GM12892 (cell line): ENCODE data around the gene FHL5. TPM values are rescaled to one million over a fixed set of nuclear protein-coding genes. Genes with fewer than 3 reads are reported as not detected.

Experiments
- DNase-seq: peaks from one replicate; pipeline ENCODE4 v3.0.0; 2011; ENCODE audit not compliant: insufficient read length
- FAIRE-seq: peaks from 2 replicates; lab custom pipeline; 2011; peaks lifted over from hg19 to GRCh38; lab: Jason Lieb, UNC
- POLR2A ChIP-seq: IDR thresholded peaks from 2 replicates; pipeline ENCODE4 v1.6.1; 2011; ENCODE audit warnings: low read depth, low read length, control low read depth
- POLR2AphosphoS5 ChIP-seq: IDR thresholded peaks from 2 replicates; pipeline ENCODE4 v1.6.1; 2011; ENCODE audit warnings: low read depth, low read length, control low read depth
- TAF1 ChIP-seq: IDR thresholded peaks from 2 replicates; pipeline ENCODE4 v1.6.1; 2011; ENCODE audit warnings: low read depth, mild to moderate bottlenecking, control low read depth, low read length, borderline replicate concordance
- polyA plus RNA-seq: library from polyadenylated mRNA; unstranded; fragments of >200 nt; gene quantifications from one replicate; pipeline ENCODE4 v1.2.1, GENCODE V29; 2012; ENCODE audit warnings: missing spikeins, inconsistent platforms; ENCODE audit not compliant: missing spikeins

Gene FHL5, protein sequence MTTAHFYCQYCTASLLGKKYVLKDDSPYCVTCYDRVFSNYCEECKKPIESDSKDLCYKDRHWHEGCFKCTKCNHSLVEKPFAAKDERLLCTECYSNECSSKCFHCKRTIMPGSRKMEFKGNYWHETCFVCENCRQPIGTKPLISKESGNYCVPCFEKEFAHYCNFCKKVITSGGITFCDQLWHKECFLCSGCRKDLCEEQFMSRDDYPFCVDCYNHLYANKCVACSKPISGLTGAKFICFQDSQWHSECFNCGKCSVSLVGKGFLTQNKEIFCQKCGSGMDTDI
- not detected for polyA plus RNA-seq

- no peak for DNase-seq
- FAIRE-seq = no peak
- TF ChIP-seq POLR2A = no peak
- TF ChIP-seq TAF1 = no peak
- TF ChIP-seq POLR2AphosphoS5 = no peak
Measured at GRCh38 chr6:96562886-96563285, at the start of gene FHL5. Gene FHL5 (plus strand): TSS chr6:96563128. CDS start chr6:96603614, 40,486 bp downstream.

DNA sequence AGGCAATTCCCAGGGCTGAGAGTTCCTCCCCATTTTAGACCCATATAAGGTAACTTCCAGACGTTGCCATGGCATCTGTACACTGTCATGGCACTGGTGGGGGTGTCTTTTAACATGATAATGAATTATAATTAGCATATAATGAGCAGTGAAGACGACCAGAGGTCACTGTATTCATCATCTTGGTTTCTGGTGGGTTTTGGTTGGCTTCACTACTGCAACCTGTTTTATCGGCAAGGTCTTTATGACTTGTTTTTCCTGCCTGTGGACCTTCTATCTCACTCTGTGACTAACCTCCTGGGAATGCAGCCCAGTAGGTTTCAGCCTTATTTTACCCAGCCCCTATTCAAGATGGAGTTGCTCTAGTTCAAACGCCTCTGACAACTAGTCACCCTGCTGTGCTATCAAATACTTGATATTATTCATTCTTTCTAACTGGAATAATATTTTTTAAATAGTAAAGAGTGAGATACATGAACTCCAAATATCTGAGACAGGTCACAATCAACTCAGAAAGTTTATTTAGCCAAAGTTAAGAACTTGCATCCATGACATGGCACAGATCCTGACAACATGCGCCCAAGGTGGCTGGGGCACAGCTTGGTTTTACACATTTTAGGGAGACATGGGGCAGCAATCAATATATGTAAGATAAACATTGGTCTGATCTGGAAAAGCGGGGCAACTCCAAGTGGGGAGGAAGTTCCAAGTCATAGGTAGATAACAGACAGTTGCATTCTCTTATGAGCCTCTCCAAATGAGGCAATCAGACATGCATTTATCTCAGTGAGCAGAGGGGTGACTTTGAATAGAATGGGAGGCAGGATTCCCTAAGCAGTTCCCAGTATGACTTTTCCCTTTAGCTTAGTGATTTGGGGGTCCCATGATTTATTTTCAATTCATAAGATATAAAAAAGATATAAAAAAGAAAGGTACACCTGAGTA is 42.5 kb upstream of the FHL5 start:
- no peak for TF ChIP-seq POLR2A
- TF ChIP-seq TAF1 = no peak
- no peak for TF ChIP-seq POLR2AphosphoS5

DNA sequence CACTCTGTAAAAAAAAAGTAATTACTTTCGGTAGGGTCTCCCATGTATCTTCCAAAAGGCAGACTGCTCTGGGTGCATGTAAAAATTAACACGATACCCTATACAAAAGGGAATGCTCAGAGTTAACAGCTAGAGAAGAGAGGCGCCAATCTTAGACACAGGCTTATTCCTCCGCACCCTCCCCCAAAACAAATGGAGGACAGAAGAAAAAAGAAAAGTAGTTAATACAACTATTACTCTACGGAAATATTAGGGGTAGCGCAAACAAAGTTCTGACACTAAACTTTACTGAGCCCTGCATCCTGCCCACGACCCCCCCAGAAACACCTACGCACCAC is 41.7 kb upstream of the FHL5 start:
- no peak for TF ChIP-seq POLR2A
- no peak for TF ChIP-seq TAF1
- TF ChIP-seq POLR2AphosphoS5 = no peak
- DNase-seq = no peak
- no peak for FAIRE-seq

More for the DNA sequence above, 42.5 kb upstream of the FHL5 start:
- FAIRE-seq = no peak
- DNase-seq = no peak

DNA sequence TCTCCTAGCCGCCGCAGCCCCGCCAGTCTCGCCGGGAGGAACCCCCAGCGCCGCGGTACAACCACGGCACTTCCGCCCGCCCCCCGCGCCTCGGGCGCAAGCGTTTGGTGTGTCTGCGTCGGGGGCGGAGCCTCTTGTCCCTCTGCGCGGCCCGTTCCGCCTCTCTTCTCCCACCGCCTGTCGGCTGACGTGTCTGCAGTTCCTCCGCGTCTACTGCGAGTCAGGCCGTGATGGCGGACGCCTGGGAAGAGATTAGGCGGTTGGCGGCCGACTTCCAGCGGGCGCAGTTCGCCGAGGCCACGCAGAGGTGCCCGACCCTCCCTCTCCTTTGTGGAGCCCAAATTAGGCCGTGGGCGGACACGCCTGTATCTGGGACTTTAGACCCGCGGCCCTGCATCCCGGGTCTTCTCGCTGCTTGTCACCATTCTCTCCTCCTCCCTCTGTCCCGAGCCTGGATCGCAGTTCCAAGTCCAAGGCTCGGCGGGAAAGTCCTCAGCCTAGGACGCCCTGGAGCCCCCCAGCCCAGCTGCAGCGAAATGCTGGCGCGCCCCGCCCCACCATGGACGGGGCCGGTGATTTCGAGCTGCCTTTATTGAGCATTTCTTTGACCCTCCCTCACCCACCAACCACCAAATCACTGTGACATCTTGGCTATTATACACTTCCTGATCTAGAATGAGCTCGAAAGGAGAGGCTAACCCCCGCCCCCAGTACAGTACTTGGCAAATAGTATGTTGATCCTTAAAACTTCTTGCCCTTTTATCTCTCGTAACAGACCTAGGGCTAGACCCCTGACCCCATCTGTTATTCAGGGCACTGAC is 41.1 kb upstream of the FHL5 start, which contains the start of gene UFL1:
UFL1 (plus strand) TSS at position 163 of the 821 bp plus-strand sequence; CDS start at position 231, 68 bp downstream.
- peak; percentile 48 for DNase-seq
- peak; percentile 99 for TF ChIP-seq POLR2A
- peak; percentile 93 for TF ChIP-seq TAF1
- peak; percentile 98 for TF ChIP-seq POLR2AphosphoS5
- FAIRE-seq = peak; percentile 99

DNA sequence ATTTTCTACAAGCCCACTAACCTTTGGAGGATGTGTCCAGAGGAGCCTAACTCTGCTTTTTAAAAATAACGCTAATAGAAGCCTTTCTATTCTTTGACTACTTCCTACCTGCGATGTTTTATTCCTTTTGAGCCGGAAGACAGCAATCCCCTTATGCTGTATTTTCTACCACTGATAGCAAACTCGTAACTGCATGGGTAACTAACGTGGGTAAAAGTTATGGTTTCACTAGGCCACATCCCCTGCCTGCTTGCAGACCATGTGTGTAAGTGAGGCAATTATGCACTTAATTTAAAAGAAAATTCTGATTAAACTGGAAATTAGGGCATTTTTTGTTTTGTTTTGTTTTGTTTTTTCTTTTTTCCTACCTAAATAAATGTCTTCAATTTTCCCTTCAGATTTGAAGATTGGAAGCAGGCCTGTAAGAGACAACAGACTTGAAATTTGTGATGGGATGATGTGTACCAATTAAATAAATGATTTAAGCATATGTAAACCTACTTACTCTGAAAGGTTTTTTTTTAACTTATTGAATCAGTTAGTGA is 40.4 kb upstream of the FHL5 start:
- no peak for DNase-seq
- TF ChIP-seq POLR2A = no peak
- FAIRE-seq = no peak

- FAIRE-seq = no peak
- no peak for DNase-seq
- no peak for TF ChIP-seq TAF1
Measured at GRCh38 chr6:96528193-96528592, 34.7 kb upstream of the FHL5 start.

DNA sequence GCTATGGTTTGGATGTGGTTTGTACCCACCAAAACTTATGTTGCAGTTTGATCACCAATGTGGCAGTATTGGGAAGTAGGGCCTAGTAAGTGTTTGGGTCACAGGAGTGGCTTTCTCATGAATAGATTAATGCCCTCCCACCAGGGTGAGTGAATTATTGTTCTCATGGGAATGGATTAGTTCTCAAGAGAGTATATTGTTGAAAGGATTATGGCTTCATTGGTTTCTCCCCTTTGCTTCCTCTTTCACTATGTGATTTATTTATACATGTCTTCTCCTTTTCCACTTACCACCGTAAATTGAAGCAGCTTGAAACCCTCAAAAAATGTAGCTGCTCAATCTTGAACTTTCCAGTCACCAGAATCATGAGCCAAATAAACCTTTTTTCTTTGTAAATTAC is 30.5 kb upstream of the FHL5 start:
- DNase-seq (no peak), FAIRE-seq (peak; percentile 77)
- no peak for TF ChIP-seq POLR2AphosphoS5
- no peak for TF ChIP-seq TAF1
- no peak for TF ChIP-seq POLR2A

DNA sequence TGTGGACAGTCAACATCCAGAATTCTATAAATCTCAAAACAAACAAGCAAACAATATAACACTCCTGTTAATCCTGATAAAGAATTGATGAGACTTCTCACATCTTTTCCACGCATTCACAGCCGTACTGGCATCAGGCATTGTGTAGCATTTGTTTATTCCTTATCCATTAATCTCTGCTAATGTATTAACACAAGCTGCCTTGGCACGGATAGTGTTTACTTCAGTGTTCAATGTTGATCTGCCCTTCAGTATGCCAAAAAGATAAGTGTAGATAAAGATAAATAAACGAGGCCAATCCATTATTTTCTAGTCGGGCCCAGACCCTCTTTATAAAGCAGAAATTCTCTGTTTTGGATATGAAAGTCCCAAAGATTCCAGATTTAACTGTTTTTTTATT is 25.2 kb upstream of the FHL5 start:
- TF ChIP-seq POLR2A (no peak), TAF1 (no peak), POLR2AphosphoS5 (no peak)
- peak; percentile 57 for FAIRE-seq
- DNase-seq = no peak

GRCh38 chr6:96542702-96543101 is 20.2 kb upstream of the FHL5 start:
- TF ChIP-seq POLR2AphosphoS5 = no peak
- TF ChIP-seq POLR2A = no peak
- TF ChIP-seq TAF1 = no peak
- FAIRE-seq = no peak
- DNase-seq = no peak

- TF ChIP-seq TAF1 (no peak), POLR2AphosphoS5 (no peak), POLR2A (no peak)
- DNase-seq (no peak), FAIRE-seq (no peak)
Measured at GRCh38 chr6:96545882-96546281, 17.0 kb upstream of the FHL5 start.

GRCh38 chr6:96547654-96548053 is 15.3 kb upstream of the FHL5 start:
- FAIRE-seq = peak; percentile 5
- no peak for TF ChIP-seq POLR2AphosphoS5
- TF ChIP-seq TAF1 = no peak
- no peak for TF ChIP-seq POLR2A
- no peak for DNase-seq
